NCI-H1694 treated with DMSO at 0.1 percent for 48 hours (cell line): ENCODE results near the gene ZNF397.
"Not testable (repeated sequence)": the region's sequence is repeated elsewhere in the genome, so short reads cannot be mapped to it uniquely, and the experiment has no call there.

Experiments used
- DNase-seq: peaks from one replicate; lab custom pipeline; 2025; lab: John Stamatoyannopoulos, UW

ZNF397 gene

GRCh38 chr18:35240664-35241447 is at the start of gene ZNF397:
TSS of gene ZNF397 (plus strand) at chr18:35241034. CDS start at chr18:35242471, 1,437 bp downstream.
- peak; percentile 82 for DNase-seq

GRCh38 chr18:35191698-35192025 is 49.2 kb upstream of the ZNF397 start:
- no peak for DNase-seq

- no peak for DNase-seq
Observed at GRCh38 chr18:35192415-35192814, 48.4 kb upstream of the ZNF397 start.

- no peak for DNase-seq
Observed at GRCh38 chr18:35193316-35193715, 47.5 kb upstream of the ZNF397 start.

GRCh38 chr18:35197296-35197695 is 43.5 kb upstream of the ZNF397 start:
- DNase-seq: no peak

- peak; percentile 66 for DNase-seq
Observed at GRCh38 chr18:35201256-35201931, 39.4 kb upstream of the ZNF397 start.

GRCh38 chr18:35203067-35203466 is 37.8 kb upstream of the ZNF397 start:
- no peak for DNase-seq

- no peak for DNase-seq
Observed at GRCh38 chr18:35205199-35205712, 35.6 kb upstream of the ZNF397 start.

GRCh38 chr18:35205746-35206458 is 34.9 kb upstream of the ZNF397 start:
- DNase-seq: not testable (repeated sequence)

- DNase-seq: no peak
Observed at GRCh38 chr18:35215026-35215425, 25.8 kb upstream of the ZNF397 start.

GRCh38 chr18:35216611-35217010 is 24.2 kb upstream of the ZNF397 start:
- not testable (repeated sequence) for DNase-seq

GRCh38 chr18:35219331-35219730 is 21.5 kb upstream of the ZNF397 start:
- DNase-seq: not testable (repeated sequence)

- no peak for DNase-seq
Observed at GRCh38 chr18:35220424-35220823, 20.4 kb upstream of the ZNF397 start.

- DNase-seq: no peak
Observed at GRCh38 chr18:35223797-35224196, 17.0 kb upstream of the ZNF397 start.

- DNase-seq: no peak
Observed at GRCh38 chr18:35227254-35227653, 13.6 kb upstream of the ZNF397 start.

- peak; percentile 73 for DNase-seq
Observed at GRCh38 chr18:35231052-35231451, 9.8 kb upstream of the ZNF397 start.

- DNase-seq: no peak
Observed at GRCh38 chr18:35236571-35237363, 4.1 kb upstream of the ZNF397 start.

GRCh38 chr18:35239314-35239713 is 1.5 kb upstream of the ZNF397 start:
- no peak for DNase-seq

GRCh38 chr18:35241448-35241804 is 592 bp downstream of the ZNF397 start:
- no peak for DNase-seq

- DNase-seq: no peak
Observed at GRCh38 chr18:35242426-35242825, 1.6 kb downstream of the ZNF397 start.

GRCh38 chr18:35244671-35245070 is 3.8 kb downstream of the ZNF397 start:
- DNase-seq: no peak

- no peak for DNase-seq
Observed at GRCh38 chr18:35245719-35246317, 5.0 kb downstream of the ZNF397 start.
